Duodenal mucosa (tissue), 2 donors: ENCODE data around the gene GUK1.
A peak's percentile ranks its signal among the peaks of the same experiment; 100 is the strongest.

Source experiments
- H3K27ac ChIP-seq: one replicate; pipeline ENCODE4 v1.7.0; 2013; ENCODE audit warnings: low read depth, low read length
- H3K27me3 ChIP-seq, 2 donors: one replicate each; pipeline ENCODE4 v1.7.0; 2013; ENCODE audit warnings: low read length in 2 of 2, control low read depth in 1 of 2; ENCODE audit not compliant: insufficient read depth in 2 of 2, control insufficient read depth in 1 of 2
- H3K36me3 ChIP-seq, 2 donors: one replicate each; pipeline ENCODE4 v1.7.0; 2013; ENCODE audit warnings: low read length in 2 of 2, control low read depth in 1 of 2; ENCODE audit not compliant: insufficient read depth in 2 of 2, control insufficient read depth in 1 of 2
- H3K4me1 ChIP-seq, 2 donors: one replicate each; pipeline ENCODE4 v1.7.0; 2013; ENCODE audit warnings: low read length in 2 of 2, control low read depth in 1 of 2; ENCODE audit not compliant: insufficient read depth in 2 of 2, control insufficient read depth in 1 of 2
- H3K4me3 ChIP-seq, 2 donors: one replicate each; pipeline ENCODE4 v1.7.0; 2013; ENCODE audit warnings: low read length in 2 of 2, low read depth in 1 of 2
- H3K9ac ChIP-seq, 2 donors: one replicate each; pipeline ENCODE4 v1.7.0; 2013; ENCODE audit warnings: low read length in 2 of 2, low read depth in 1 of 2
- H3K9me3 ChIP-seq, 2 donors: one replicate each; pipeline ENCODE4 v1.7.0; 2013; ENCODE audit warnings: low read length in 2 of 2, control low read depth in 1 of 2; ENCODE audit not compliant: control insufficient read depth in 1 of 2

Gene GUK1

DNA sequence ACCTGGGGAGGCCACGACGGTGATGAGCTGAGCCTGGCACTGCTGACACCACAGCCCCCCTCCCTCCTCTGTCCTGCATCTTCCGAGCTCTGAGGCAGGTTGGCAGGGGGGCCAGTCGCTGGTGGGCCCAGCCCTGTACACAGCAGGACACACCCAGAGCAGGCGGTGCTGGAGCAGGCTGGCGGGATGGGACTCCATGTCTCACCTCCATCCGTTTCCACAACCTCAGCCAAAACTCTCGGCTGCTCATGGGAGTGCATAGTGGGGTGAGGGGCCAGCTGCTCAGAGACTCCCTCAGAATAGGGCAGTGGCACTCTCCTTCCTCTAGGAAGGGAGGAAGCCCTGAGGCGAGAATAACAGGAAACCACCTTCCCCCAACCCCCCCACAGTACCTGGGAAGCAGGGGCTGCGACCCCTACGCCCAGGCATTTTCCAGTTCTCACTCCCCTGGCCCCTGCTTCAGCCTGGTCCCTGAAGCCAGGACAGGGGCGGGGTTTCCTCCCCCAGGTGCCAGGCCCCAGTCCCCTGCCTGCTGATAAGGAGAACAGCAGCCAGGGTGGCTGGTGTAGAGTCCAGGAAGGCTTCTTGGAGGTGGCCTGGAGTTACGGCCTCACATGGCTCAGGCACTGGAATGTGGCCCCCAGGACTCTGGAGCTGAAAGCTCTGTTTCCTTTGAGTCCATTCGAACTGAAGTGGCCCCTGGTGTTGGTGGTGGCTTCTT, 22.4 kb downstream of the GUK1 start:
- Histone ChIP-seq H3K9me3 (no peaks in the 10 kb centered on the region), H3K27me3 (peaks cover 0 to 2% of the 10 kb centered on the region in 2 donors), H3K36me3 (no peaks in the 10 kb centered on the region), H3K9ac (peak overlapping the region in 1 of 2 donors; percentile 25), H3K4me1 (peaks cover 28 to 34% of the 10 kb centered on the region in 2 donors), H3K27ac (peak overlapping the region; percentile 62), H3K4me3 (no peak overlapping the region)

DNA sequence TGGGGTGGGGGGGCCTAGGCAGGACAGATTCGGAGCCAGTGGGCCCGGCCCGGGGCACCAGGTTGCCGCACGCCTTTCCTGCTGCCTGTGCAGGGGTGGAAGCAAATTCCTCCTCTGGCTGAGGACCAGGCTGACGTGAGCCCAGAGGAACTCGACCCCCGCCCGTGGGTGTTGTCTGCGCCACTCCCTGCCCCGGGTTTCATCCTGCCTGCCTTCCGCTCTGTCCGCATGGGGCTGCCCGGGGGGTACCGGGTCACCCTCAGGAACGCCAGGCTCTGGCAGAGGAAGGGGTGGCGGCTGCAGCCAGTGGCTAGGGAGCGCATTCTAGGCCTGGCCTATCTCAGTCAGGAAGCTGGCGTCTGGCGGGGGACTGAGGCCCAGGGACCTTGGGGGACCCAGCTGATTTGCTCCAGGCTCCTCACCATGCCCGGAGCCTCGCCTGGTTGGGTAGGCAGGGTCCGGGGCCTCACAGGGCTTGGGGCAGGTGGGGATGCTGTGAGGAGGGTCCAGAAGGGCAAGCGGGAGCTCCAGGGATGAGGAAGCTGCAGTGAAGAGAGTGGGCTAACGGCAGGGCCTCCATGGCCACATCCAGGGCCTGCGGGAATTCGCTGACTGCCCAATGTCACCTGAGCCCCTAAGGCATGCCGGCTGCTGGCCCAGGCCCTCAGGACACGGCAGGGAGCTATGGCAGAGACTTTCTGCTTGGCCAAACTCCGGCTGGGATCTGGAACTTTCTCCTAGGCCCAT, 23.1 kb downstream of the GUK1 start:
- Histone ChIP-seq H3K27me3 (peaks cover 0 to 2% of the 10 kb centered on the region in 2 donors), H3K4me3 (no peak overlapping the region), H3K9ac (peak overlapping the region in 1 of 2 donors; percentile 25), H3K4me1 (peaks cover 28 to 34% of the 10 kb centered on the region in 2 donors), H3K9me3 (no peaks in the 10 kb centered on the region), H3K27ac (peak overlapping the region; percentile 62), H3K36me3 (no peaks in the 10 kb centered on the region)

DNA sequence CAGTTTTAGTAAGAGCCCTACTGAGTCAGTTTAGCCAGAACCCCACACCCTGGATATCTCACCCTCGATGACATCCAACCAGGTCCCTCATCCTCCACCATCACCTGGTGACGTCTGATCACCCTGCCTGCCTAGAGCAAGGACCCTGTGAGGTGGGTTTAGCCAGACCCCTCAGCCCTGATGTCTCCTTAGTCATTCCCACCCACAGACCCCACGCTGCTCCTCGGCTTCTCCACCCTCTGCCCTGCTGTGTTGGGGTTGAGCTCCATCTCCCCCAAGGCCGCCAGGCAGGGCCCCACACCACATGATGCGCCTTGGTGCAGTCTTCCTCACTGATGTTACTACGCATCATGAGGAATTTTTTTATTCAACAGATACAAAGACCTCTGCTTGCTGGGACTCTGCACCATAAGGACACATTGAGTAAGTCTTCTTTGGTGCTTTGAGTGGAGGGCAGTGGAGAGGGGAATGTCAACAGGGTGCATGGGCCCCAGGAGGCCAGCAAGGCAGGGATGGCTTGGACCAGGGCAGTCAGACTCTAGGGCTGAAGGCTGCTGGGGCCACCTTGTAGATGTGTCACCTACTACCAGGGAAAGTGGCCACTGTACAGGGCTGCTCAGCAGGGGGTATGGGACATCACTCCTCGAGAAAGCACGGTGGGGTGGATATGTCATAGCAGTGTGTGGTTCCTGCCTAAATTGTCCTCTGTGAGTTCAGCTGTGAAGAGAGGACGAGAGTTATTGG, 23.9 kb downstream of the GUK1 start:
- Histone ChIP-seq H3K27me3 (no peaks in the 10 kb centered on the region), H3K9ac (peak overlapping the region in 1 of 2 donors; percentile 10), H3K4me3 (no peak overlapping the region), H3K9me3 (no peaks in the 10 kb centered on the region), H3K4me1 (peaks cover 28 to 34% of the 10 kb centered on the region in 2 donors), H3K36me3 (peaks cover 0 to 2% of the 10 kb centered on the region in 2 donors), H3K27ac (no peak overlapping the region)

- Histone ChIP-seq H3K4me1 (peaks cover 28 to 34% of the 10 kb centered on the region in 2 donors), H3K9ac (peak overlapping the region; percentile 76 to 91)
These were observed 24.7 kb downstream of the GUK1 start for GRCh38 chr1:228164561-228165371.

DNA sequence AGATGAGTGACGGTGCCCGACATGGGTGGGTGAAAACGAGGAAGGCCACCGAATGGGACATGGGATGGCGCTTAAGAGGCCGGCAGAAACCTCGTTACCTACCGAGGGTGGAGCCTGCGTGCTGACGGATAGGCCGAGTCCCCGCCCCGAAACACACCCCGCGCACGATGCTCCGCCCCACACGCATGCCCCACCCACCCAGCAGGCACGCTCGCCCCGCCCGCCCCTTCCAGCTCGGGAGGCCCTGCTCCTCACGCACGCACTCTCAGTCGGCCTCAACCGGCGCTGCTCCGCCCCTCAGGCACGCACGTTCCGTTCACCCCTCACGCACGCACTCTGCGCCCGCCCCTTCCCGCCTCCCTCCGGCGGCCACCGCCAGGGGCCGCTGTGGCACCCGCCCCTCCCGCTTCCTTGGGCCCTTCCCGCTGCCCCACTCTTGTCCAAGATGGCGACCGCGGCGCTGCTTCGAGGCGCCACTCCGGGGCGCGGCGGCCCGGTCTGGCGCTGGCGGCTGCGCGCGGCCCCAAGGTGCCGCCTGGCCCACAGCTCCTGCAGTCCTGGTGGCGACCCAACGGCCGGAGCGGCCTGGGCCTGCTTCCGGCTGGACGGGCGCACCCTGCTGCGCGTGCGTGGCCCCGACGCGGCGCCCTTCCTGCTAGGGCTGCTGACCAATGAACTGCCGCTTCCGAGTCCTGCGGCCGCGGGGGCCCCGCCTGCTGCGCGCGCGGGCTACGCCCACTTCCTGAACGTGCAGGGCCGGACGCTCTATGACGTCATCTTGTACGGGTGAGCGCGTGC, 25.5 kb downstream of the GUK1 start, which contains the start of gene IBA57:
Gene IBA57 (plus strand): TSS at position 433 of the 798 bp plus-strand sequence. CDS start 13 bp downstream, at position 446.
- Histone ChIP-seq H3K27me3 (no peaks in the 10 kb centered on the region), H3K36me3 (peaks cover 0 to 2% of the 10 kb centered on the region in 2 donors), H3K4me1 (peaks cover 28 to 34% of the 10 kb centered on the region in 2 donors), H3K9me3 (no peaks in the 10 kb centered on the region), H3K4me3 (peak within 1 kb of the TSS; percentile 88 to 91), H3K27ac (peak within 1 kb of the TSS; percentile 100), H3K9ac (peak within 1 kb of the TSS; percentile 91 to 98)

More at GRCh38 chr1:228164561-228165371, 24.7 kb downstream of the GUK1 start:
- peak overlapping the region; percentile 100 for H3K27ac ChIP-seq
- H3K36me3 ChIP-seq, result peaks cover 0 to 2% of the 10 kb centered on the region in 2 donors
- H3K27me3 ChIP-seq, result no peaks in the 10 kb centered on the region
- H3K4me3 ChIP-seq, result peak overlapping the region; percentile 76 to 88
- H3K9me3 ChIP-seq, result no peaks in the 10 kb centered on the region

DNA sequence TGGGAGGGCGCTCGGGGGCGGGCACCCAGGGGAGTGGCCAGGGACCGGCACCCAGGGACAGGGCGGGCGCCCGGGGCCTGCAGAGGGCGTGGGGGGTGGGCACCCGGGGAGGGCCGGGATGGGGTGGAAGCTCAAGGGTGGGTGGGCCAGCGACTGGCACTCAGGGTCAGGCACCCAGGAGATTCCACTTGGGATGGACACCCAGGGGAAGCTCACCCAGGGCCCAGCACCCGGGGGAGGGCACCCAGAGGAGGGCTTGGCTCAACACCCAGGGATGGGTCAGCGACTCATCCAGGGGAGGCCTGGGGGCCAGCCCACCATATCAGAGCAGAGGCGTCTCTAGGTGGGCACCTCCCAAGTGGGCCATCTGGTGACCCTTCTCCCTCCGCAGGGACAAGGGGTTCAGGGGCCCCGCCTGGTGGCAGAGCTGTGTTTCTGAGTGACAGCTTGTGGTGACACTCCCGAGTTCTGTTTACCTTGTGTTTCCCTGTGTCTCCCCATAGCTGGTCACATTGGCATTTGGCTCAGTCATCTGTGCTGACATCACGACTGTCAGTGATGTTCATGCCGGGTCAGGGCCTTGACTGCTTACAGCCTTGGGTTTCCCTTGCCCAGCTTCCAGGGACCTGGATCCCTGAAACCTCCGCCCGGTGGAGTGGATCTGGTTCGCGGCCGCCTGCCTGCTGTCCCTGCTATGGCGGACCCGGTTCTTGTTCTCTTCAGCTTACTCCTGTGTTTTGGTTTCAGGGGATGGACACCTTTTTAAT, 26.3 kb downstream of the GUK1 start:
- peaks cover 0 to 2% of the 10 kb centered on the region in 2 donors for H3K36me3 ChIP-seq
- H3K4me3 ChIP-seq, result peak overlapping the region; percentile 77 to 91
- no peaks in the 10 kb centered on the region for H3K9me3 ChIP-seq
- peak overlapping the region; percentile 87 to 98 for H3K9ac ChIP-seq
- H3K27ac ChIP-seq, result peak overlapping the region; percentile 100
- no peaks in the 10 kb centered on the region for H3K27me3 ChIP-seq
- H3K4me1 ChIP-seq, result peaks cover 27 to 34% of the 10 kb centered on the region in 2 donors

- Histone ChIP-seq H3K9ac (no peak overlapping the region), H3K27me3 (no peaks in the 10 kb centered on the region), H3K4me1 (peaks cover 7 to 15% of the 10 kb centered on the region in 2 donors), H3K4me3 (no peak overlapping the region), H3K27ac (no peak overlapping the region), H3K36me3 (peaks cover 0 to 7% of the 10 kb centered on the region in 2 donors), H3K9me3 (no peaks in the 10 kb centered on the region)
These were observed 28.6 kb downstream of the GUK1 start for GRCh38 chr1:228168563-228169270.

- Histone ChIP-seq H3K9me3 (no peaks in the 10 kb centered on the region), H3K27me3 (no peaks in the 10 kb centered on the region), H3K9ac (no peak overlapping the region), H3K27ac (no peak overlapping the region), H3K4me1 (peaks cover 7 to 15% of the 10 kb centered on the region in 2 donors), H3K36me3 (peaks cover 0 to 7% of the 10 kb centered on the region in 2 donors), H3K4me3 (no peak overlapping the region)
These were observed 29.3 kb downstream of the GUK1 start for GRCh38 chr1:228169345-228169744.
